Stimulated activated CD4-positive, alpha-beta T cell treated with anti-CD3 and anti-CD28 coated beads, Interleukin-4, amount 100 ng/mL, for 4 hours (primary cell): ENCODE data around the gene MED13L.

Experiments
- DNase-seq, 2 experiments: peaks; one replicate each; pipeline ENCODE4 v3.0.0-alpha.2; 2020

Gene MED13L

DNA sequence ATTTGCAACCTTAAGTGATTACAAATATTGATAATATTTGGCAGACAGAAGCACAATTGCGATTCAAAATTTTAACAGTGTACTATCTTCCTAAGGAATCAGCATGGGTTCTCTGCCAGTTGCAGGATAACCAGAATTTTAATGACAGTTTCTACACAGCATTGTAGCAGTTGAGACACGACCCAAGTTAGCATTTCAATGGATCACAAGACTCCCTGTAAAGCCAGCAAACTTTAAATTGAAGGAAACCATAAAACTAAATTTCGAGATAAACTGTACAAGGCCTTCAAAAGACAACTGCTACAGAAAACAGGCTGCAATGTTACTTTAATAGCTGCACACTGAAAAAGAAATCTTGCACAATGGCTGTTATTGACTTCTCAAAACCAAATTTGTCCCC is 154.9 kb downstream of the MED13L start:
- DNase-seq, result no peak

DNA sequence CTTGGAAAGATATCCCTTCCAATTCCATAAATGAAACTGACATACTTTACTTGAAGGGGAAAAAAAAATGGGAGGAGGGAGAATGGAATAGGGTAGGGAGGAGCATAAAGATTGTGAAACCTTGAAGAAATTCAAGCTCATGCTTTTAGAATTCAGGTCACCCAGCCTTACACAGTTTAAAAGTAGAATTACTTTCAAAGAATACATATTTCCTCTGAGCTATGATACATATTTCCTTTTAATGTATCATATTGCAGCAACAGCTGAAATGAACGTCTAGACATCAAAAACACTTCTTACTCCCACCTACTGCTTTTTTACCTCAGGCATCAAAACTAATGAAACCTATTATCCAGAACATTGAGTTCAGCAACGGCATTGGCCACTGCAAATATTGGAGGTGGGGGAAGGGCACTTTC is 156.0 kb downstream of the MED13L start:
- peak in 1 of 2 experiments; percentile 17 for DNase-seq

DNA sequence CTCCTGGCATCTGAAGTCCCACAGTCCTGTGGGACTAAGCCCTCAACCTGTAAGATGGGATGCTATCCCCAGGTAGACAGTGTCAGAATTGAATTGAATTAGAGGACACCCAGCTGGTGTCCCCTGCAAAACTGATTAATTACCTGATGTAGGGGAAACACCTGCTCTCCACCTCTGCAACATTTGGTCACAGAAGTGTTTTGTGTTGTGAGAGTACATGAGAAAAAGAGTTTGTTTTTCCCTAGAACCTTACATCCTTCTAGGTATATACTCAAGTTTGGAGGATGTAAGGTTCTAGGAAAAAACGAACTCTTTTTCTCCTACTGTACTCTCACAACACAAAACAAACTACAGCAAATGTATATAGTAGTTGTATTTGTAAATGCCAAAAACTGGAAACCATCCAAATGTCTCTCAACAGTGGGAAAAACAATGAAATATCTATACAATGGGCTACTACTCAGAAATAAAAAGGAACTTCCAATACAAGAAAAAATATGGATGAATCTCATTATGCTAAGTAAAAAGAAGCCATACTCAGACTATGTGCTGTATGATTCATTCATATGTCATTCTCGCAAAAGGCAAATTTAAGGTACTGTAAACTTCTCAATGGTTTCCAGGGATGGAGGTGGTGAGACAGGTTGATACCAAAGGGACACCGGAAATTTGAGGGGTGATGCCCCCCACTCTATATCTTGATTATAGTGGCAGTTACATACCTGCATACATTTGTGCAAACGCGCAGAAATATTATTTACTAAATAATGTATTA is 160.7 kb downstream of the MED13L start:
- no peak for DNase-seq

GRCh38 chr12:116113398-116114130 is 163.9 kb downstream of the MED13L start:
- no peak for DNase-seq

DNA sequence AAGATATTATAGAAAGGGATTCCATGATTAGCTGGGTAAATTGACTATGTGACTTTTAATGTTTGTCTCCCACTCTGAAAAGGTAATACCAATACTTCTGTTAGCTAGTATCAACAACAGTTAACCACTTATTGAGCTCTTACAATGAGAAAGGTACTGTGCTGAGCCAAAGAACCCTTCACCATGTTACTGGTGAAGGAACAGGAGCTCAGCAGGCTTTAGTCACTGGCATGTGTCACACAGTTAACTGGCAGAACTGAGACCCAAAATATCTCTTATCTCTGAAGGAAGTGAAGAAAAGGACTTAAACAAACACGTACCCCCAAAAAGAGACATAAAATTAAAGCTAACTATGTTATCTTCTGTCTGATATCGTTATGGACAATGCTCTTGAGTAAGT is 170.6 kb downstream of the MED13L start:
- no peak for DNase-seq

DNA sequence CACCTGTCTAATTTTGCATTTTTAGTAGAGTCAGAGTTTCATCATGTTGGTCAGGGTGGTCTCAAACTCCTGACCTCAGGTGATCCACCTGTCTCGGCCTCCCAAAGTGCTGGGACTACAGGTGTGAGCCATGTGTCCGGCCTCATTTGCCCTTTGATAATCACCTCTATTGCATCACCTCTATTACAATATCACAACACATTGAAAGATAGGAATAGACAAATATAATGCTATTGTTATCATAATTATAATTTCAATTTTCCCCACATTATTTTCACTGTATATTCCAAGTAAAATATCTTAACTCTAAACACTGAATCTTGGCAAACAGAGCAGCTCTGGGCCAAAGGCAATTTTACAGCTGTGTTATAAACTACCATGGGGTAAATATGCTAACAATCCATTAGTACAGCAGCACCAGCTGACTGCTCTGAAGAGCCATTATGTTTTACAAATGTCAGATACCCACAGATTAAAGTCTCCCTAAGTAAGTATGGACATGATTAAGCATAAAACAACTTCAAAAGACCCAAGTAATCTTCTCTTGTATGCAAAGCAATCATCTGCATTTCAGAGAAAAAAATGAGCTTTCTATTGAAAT is 173.2 kb downstream of the MED13L start:
- DNase-seq, result no peak

DNA sequence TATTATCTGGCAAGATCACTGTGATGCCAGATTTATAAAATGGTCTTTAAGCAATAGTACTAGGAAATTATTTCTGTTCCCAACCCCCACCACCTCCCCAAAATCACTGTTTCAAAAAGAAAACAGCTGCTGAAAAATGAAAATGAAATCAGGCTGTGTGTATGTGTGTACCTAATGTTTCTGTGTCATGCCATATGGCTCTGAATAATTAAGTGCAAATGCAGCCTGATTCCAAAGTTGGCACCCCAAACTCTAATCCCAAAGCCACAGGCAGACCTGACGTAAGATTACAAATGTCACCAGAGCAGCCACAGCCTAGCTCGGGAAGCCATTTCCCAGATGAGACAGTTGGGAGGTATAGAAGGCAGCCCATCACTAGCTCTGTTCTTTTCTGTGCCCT is 175.5 kb downstream of the MED13L start:
- no peak for DNase-seq

DNA sequence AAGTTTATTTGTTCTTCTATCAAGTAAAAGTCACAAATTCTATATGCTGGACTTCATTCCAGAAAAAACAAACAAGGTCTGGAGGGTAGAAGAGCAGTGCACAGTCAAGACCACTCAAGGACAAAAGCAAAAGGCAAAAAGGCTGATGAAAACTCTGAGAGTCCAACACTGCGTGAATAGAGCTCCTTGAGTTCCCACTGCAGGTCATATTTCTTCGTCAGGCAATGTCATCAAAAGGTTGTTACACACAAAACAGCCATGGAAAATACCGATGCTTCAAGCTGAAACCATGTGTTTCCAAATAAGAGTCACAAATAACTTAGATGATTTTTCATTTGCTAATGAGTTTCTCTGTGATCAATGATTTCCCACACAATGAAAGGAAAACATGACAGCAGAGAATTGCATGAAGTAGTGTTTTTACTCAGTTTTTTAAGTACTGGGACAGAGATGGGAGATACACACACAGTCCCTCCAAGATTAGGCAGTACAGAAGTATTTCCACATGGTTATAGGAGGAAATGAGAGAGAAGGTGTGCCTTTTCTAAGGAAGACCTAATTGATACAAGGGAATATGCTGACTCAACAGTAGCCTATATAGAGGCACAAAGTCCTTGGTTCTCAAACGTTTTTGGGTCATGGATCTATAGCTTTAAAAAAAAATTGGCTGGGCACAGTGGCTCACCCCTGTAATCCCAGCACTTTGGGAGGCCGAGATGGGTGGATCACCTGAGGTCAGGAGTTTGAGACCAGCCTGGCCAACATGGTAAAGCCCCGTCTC is 177.7 kb downstream of the MED13L start:
- no peak for DNase-seq

DNA sequence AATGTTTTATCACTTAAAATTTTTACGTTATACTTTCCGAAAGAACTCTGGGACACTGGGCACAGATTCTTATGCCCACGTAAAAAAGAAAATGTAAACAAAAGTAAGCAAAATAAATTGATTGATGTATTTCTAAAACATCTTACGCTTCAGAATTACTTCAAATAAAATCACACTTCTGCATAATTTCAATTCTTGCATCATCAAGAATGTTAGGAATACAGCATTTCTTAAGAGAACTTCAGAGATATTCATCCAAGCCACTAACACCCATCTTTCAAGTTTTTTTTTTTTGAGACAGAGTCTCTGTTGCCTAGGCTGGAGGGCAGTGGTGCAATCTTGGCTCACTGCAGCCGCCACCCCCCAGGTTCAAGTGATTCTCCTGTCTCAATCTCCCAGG is 180.6 kb downstream of the MED13L start:
- no peak for DNase-seq

DNA sequence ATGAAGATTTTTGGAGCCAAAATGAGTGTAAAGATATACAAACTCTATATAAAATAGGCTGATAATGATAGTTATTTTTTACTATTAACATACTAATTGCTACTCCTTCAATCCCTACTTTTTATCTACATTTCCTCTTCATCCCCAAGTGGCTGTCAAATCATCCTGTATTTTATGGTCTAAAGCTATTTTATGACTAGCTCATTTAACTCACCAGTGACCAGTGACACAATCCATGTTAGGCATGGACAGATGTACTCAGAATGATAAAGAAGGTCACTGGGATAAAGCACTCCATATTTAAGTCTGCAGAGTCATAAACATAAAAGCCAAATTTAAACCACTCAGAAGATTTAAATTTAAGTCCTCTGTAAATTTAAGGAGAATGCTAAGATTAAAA is 183.0 kb downstream of the MED13L start:
- no peak for DNase-seq

- DNase-seq, result no peak
Observed at GRCh38 chr12:116093915-116094314, 183.6 kb downstream of the MED13L start.

DNA sequence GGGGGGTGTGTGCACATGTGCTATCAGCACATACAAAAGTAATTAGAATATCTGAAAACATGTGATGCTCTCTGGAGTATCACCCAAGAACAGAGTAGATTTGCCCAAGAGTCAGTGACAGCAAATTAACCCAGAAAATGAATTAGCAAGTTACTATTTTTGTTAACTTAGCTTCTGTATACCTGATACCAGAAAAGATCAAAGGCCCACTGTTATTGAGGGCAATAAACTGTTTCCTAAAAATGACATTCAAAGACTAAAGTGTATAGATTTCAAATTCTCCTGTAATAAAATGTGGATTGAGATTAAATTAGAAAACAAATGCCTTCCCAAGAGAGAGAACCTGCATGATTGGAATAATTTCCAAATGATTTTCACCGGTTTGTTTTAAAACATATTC is 184.7 kb downstream of the MED13L start:
- DNase-seq, result no peak

DNA sequence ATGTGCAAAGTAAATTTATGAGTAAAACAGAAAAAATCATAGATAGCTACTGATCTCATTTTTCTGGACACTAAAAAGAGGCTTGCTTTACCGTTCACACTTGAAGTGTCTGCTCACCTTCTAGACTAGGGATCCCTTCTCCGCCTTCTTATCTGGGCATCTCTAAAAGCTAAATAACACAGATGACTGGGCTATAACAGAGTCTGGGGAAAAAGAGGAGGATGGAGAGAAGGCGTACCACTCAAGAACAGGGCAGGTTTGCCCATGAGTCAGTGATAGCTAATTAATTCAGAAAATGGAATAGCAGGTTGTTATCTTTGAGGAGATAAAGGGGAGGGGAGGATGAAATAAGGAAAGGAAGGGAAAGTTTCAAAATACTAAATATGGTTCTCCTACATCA is 185.3 kb downstream of the MED13L start:
- DNase-seq, result no peak

- DNase-seq, result no peak
Observed at GRCh38 chr12:116091579-116091978, 185.9 kb downstream of the MED13L start.

GRCh38 chr12:116090516-116090915 is 187.0 kb downstream of the MED13L start:
- DNase-seq, result no peak

DNA sequence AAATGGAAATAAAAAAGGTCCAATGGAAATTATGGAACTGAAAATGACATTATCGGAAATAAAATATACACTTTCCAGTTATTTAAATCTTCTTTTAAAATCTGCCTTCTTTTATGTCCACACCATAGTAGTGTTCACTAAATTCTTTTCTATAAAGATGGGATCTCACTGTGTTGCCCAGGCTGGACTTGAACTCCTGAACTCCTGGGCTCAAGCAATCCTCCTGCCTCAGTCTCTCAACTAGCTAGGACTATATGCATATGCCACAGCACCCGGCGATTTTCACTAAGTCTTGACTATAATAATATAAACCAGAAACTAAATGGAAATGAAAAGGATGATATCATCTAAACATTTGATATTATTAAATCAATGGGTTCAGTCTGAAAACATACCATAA is 188.4 kb downstream of the MED13L start:
- DNase-seq, result no peak

DNA sequence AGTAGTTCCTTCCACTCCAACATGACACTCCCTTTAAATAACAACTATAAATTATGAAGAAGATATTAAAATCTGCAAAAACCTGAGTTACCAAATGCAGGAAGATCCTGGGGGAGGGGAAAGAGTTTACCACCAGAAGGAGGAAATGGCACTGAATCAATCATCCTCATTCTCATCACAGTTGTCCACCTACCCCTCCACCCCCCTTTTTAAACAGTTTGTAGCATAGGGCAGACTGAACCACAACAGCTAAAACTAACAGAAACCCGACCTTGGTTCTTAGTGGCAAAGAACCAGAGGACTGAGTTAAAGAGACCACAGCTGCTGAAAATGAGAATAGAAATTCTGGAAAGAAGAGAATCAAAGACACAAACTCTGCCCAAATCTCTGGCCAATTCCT is 189.5 kb downstream of the MED13L start:
- DNase-seq, result no peak

DNA sequence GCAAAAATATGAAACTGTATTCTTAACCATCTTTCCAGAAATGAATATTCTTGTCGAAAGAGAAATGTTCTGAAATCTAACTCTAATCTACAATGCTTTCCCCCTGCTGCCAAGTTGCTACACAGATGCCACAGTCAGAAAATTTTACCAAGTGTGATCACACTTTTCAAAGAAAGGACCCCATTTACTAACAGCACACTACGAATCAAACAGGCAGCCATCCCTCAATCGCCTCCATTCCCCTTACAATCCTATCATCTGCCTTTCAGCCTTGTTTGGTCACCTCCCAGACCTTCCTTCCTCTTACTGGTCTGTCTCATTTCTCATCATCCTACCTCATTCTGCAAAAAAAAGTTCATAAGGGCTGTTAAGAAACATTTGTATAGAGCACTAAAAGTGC is 190.1 kb downstream of the MED13L start:
- no peak for DNase-seq

GRCh38 chr12:116080415-116080814 is 197.1 kb downstream of the MED13L start:
- DNase-seq, result no peak

- no peak for DNase-seq
Observed at GRCh38 chr12:116078396-116078795, 199.1 kb downstream of the MED13L start.

DNA sequence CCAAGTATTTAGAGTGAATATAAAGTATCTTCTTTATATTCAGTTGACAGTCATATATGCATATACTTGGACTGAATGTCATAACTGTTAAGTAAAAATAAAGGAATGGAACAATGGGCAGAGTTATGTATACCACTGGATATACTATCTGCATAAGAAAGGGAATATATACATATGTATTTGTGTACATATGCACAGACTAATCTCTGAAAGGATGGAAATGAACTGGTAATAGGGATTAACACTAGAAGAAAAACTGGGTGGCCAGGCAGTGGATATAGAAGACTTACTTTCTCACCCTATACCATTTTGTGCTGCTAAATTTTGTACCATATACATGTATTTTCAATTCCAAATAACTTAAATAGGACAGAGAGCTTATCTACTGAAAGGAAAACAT is 200.1 kb downstream of the MED13L start:
- no peak for DNase-seq

DNA sequence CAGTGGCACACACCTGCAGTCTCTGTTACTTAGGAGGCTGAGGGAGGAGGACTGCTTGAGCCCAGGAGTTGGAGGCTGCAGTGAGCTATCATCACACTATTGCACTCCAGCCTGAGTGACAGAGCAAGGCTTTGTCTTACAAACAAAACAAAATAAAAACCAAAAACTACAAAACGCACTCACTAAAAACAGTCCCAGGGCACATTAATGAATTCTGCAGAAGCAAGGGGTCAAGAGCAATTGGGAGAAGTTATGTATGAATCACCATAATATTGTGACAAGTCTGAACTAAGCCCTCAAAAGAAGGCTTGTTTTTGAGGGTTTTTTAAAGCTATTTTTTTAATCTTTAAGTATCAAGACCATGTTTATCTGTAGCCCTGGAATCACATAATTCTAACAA is 201.1 kb downstream of the MED13L start:
- no peak for DNase-seq

DNA sequence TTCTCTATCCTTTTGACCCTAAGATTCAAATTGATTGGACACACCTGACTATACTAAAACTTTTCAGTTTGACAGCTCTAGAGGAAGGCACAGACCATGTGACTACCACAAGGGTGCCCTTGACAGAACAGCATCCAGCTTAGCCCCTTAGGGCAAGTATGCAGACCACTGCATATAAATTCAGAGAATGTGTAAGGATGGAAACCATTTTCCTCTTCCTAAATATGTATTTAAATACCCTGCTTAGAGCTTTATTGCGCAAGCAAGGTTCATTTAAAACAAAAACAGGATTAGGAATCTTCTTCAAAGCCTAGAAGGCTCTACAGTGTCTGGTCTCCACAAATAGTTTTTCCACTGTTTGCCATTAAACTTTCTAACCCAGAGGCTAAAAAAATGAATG is 202.8 kb downstream of the MED13L start:
- no peak for DNase-seq
